NCI-H1105 (cell line): ENCODE data around the gene DCST1.

Source experiments
- DNase-seq: peaks from one replicate; lab custom pipeline; 2025; lab: John Stamatoyannopoulos, UW

The DCST1 gene

DNA sequence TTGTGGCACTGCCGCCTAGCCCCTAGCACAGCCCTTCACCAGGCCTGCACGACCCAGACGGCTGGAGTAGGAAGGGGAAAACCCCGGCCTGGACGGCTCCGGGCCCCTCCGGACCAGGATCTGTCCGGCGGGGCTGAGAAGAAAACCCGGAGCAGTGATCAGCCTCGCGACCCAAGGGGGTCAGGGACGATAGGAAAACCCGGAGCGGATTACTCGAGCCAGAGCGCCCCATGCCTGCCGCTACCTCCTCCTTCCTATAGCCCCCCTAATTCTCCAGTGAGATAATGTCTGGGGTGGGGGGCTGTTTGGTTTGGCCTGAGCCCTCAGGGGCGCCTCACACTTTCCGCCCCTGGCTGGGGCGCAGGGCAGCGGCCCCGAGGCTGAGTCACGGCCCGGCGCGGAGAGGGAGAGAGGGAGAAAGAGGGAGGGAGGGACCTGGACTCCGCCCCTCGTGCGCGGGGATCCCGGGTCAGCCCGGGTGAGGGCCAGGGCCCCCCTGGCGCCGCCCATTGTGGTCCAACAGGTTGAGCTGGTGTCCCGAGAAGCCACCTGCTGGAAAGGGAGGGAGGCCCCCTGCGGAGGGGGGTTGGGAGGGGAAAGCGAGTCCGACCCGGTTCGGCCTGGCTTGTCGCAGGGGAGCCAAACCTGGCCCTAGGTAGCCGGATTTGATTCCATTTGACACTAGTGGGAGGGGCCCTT is 32.7 kb upstream of the DCST1 start:
- peak; percentile 79 for DNase-seq

DNA sequence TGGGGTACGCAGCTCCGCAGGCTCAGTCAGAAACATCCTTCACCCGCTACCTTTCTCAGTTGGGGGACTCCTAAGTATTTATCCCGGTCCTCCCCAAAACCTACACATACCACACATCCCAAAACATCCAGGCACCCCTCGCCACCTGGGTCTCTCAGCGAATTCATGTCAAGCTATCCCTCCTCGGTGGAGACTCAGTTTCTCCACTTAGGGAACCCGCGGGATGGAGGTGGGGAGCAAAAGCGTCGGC is 32.3 kb upstream of the DCST1 start:
- DNase-seq = no peak

GRCh38 chr1:155001675-155002463 is 31.8 kb upstream of the DCST1 start:
- peak; percentile 99 for DNase-seq

DNA sequence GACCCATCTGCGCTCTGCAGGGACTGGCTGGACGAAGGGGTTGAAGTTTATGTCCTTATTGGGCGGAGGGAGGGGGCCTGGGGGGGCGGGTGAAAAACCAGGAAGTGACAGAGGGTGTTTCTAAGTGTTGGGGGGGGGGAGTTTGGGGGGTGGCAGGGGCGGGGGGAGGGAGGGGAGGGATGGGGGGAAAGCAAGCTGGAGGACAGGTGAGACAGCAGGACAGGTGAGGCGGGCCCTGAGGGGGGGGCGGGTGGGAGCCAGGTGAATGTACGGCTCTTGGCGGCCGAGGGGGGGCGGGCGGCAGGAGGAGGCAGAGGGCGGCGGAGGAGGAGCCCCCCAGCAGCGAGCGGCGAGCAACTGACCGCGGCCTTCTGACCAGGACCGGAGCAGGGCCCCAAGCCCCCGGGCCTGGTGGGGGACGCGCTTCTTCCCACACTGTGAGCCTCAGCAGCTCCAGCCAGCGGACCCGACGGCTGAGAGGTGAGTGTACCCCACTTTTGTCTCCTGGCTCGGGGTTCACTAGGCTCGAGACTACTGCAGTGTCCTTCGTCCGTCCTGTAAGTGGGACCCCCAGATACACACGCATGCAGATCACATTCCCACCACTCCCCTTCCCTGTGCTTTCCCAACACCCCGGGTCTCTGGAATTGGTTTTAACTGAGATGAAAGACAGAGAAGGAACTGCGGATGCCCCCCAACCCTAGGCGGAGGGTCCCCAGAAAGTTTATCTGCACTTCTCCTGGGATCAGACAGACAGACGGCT is 31.0 kb upstream of the DCST1 start, which contains the start of gene ZBTB7B:
Gene ZBTB7B, plus strand, starts transcription at position 339 of the 763 bp plus-strand sequence. CDS start 11,859 bp downstream, outside the sequence.
- peak; percentile 54 for DNase-seq

- peak; percentile 32 for DNase-seq
Observed at GRCh38 chr1:155003227-155003765, 30.3 kb upstream of the DCST1 start.

DNA sequence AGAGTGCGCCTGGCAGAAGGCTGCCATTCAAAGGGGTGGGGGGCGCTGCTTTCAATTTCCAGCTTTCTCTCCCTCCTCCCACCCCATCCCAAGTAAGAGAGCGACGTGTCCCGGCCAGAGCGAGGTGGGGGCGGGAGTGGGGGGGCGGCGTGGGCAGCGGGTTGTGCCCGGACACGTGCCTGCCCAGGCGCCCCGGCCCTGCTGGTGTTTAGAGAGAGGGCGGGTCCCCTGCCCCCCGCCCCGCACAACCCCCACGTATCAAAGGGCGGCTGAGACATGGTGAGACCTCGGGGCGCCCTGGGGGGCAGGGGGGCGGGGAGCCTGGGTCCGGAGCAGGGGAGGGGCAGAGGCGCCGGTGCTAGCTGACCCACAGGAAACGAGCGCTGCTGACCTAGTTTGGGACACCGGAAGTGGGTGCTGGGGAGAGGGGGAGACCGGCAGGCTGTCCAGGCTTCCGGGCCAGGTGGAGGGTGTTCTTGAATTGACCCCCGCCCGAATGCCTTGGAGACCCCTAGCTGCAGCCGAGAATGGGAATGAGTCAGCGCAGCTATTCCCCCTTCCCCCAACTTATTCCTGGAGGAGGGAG is 29.8 kb upstream of the DCST1 start:
- DNase-seq = no peak

DNA sequence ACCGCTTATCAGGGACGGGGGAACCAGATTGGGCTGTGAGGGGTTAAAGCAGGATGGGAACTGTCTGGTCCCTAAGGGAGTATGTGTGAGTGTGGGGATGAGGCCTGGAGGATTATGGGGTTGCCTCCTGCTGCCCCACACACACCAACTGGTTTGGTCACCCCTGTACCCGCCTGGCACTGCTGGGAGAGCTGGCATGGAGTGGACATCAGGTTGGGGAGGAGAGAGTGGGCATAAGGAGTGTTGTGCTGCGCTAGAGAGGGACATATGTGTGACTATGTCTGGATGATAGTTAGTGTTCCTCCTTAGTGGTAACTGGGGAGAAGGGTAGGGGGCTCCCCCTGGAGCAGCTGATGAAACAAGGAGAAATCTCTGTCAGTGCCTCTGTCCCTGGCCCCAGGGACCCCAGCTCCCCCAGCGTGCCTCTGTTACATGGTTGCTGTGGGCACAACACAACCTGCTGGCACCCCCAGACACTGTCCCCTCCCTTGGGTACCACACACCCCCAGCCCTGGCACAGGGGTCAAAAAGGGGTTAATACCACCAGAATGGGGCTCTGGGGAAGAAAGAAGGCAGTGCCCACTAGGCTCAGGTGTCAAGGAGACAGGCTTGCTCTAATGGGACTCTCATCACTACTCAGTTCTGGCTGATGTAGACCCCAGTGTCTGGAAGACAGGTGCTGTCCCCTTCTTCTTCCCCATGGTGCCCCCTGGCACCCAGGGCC is 29.1 kb upstream of the DCST1 start:
- no peak for DNase-seq

- DNase-seq = no peak
Observed at GRCh38 chr1:155005076-155006011, 28.3 kb upstream of the DCST1 start.

DNA sequence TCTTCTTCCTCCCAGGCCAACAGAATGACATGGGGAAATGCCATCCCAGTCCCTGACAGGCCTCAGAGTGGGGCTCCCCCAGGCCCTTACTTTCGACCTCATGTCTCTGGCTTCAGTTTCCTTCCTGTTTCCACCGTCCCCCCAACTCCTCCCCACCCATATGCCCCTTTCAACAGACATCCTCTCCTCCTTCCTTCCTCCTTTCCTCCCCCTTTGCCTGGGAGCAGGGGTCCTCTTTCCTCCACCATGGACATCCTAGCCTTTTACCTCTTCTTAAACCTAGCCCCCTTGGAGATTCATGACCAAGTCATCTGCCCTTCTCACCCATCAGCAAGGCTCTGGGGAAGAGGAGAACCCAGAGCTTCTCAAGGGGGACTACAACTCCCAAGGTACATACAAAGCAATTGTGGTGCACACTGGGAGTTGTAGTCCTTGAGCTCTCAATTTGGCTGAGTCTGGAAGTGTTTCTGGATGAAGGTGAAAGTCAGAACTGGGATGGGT is 27.0 kb upstream of the DCST1 start:
- DNase-seq = no peak

- no peak for DNase-seq
Observed at GRCh38 chr1:155007251-155007828, 26.3 kb upstream of the DCST1 start.

DNA sequence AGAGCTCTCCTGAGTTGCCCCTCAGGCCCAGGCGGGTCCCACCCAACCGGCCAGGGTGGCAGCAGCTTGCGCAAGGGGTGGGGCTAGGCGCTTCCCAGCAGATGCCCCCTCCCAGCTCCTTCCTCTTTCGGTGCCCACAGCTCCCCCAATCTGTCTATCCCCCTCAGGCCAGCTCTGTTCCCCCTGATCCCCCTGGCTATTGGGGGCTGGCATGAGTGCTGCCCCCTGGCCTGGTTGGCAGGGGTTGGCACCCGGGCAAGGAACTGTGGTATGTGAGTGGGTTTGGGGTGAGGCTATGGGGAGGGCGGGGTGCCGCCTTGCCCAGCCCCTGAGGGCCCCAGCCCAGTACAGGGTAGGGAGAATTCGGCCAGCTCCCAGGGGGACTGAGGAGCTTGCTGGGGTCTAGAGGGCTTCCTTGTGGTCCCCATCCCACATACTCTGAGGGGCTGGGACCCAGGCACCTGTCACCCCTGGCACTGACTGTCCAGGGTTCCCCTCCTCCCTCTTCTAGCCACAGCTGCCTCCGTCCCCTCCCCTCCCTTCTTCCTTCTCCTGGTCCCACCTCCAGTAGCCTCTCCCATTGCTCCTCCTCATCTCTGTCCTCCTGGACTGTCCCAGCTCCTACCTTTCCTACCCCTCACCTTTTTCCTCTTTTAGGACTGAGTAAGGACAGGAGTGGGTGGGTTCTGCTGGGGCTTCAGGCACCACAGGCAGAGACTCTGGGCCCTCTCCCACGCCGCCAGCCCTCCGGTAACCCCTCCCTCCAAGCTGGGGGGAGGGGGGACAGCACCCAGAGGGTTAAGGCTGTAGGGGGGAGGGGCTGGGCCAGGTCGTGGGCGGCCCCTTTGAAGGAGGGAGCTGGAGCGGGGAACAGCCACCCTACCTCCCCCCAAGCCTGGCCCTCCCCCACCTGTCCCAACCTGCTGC is 25.3 kb upstream of the DCST1 start:
- DNase-seq = no peak

DNA sequence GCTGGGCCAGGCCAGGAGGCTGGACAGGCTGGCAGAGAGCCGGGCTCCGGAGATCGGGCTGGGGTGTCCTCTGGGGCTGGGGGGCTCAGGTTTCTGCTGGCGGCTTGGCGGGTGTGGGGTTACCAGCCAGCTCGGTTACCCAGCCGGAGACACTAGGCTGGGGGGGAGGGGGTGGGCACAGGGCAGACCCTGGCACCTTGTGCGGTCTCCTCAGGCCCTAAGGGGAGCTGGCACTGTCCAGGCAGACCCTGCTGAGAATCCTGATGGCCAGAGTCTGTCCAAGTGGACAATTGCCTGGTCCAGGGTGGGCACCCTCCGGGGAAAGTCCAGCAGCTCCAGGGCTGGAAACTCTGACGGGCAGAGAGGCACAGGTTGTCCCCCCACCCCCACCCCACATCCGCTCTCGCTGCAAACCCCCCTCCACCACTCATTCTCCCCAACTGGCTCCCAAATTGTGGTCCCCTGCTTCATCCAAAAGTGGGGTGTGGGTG is 24.4 kb upstream of the DCST1 start:
- DNase-seq = no peak

DNA sequence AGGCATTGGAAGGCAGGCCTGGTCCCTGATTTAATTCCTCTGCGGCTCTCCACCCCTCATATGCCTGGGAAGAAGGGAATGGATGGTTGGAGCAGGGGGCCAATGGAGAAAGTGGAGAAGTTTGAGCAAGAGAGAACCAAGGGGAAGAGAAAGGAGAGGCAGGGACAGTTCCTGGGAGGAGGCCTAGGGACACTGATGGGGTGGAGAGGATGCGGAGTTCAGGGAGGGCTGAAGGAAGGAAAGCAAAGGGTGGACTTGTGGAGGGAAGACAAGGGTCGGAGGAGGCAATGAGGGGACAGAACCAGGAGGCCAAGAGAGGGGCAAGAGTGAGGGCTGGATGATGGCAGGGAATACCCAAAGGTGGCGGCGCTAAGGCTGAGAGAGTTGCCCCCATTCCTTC is 23.9 kb upstream of the DCST1 start:
- DNase-seq = no peak

- DNase-seq = no peak
Observed at GRCh38 chr1:155010211-155010918, 23.3 kb upstream of the DCST1 start.

GRCh38 chr1:155011004-155011416 is 22.6 kb upstream of the DCST1 start:
- DNase-seq = no peak

DNA sequence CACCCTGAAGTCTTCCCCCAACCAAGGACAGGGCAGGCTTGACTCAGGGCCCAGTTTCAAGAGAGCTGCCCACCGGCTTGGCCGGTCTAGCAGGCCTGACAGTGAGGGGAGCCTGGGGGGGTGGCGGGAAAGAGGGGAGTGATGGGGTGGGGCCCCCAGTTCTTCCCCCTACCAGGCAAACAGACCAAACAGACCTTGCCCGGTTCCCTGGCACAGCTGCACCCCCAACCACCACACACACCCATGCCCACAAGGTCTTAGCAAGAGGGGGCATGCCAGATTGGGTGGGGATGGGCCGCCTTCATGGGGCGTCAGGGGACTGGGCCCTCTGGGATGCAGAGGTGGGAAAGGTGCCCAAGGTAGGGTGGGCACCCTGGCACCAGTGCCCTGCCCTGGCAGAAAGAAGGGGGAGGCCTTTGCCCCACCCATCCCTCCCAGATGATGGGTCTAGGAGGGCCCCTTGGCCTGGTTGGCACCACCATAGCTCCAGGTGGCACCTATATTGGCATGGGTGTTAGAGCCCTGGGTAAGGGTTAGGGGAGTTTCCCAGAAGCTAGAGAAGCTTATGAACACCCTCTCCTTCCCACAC is 22.1 kb upstream of the DCST1 start:
- no peak for DNase-seq

DNA sequence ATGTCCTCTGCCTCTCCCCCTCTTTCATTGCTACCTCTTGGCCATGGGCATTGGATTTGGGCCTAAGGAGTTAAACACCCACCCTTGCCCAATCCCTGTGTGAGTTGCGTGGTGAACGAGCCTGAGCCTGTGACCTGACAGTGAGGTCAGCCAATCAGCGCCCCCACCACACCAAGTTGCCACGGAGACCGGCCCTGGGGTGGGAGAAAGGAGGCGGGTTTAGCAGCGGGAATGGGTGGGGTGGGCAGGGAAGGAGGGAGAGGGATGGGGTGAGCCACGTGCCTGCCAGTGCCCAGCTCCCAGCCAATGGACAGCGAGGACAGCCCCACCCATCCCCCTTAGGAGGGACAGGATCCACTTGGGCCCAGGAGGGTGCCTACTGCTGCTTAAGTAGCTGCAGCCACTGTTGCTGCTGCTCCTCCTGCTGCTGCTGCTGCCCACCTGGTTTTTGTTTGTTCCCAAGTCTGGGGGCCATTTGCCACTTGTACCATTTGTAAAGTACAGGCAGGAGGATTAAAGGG is 21.5 kb upstream of the DCST1 start:
- DNase-seq = no peak
